ENCODE results near the gene ODF2. TPM values are rescaled to one million over a fixed set of nuclear protein-coding genes. Genes with fewer than 3 reads are reported as not detected.

ODF2 gene
- total and polyA plus RNA-seq, 10 of the 15 experiments (the other 5 are each of a cell fraction or from before 2014, with no cell fraction given) = 8.7 to 65.1 (median 38.5) TPM

DNA sequence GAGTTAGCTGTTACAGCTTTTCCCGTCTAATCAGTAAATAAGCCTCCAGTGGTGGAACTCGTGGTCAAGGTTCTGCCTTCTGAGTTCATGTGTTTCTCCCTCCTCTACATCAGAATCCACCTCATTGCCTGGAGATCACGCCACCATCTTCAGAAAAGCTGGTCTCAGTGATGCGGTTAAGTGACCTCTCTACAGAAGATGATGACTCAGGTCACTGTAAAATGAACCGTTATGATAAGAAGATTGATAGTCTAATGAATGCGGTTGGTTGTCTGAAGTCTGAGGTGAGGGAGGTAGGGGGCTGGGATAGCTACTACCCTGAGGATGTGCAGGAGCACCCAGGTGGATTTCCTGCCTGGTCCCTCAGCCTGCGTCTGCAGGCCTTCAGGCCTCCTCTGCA is 13.3 kb downstream of the ODF2 start:
- ATAC-seq (no peak), DNase-seq (ENCODE audit: low read depth, low spot score) (no peak), FAIRE-seq (no peak)
- ChIA-PET POLR2A (no interaction called here), SMC1A (ENCODE audit: uncharacterized antibody, unreplicated experiment) (interaction anchor here (0.6 to 1.3 kb wide), 2 partner anchors 20 to 1235 kb away, joined by 3 read pairs; no protein-coding TSS in a partner anchor), RAD21 (ENCODE audit: unreplicated experiment) (interaction anchor here (0.5 kb wide), 1 partner anchor 10 kb away, joined by 3 read pairs; no protein-coding TSS in a partner anchor), CTCF (interaction anchor here (1.3 to 1.4 kb wide), 4 partner anchors 9 to 107 kb away, joined by 4 to 7 read pairs (median 4); no protein-coding TSS in a partner anchor)
- H2AFZ ChIP-seq (ENCODE audit: control insufficient read depth, low read depth, low read length) = no peak overlapping the region
- H3K79me2 ChIP-seq (ENCODE audit: control insufficient read depth, insufficient read depth, low read length) = no peaks in the 10 kb centered on the region
- no peak overlapping the region for H3K4me2 ChIP-seq (ENCODE audit: control insufficient read depth, insufficient read depth)
- H3K9ac ChIP-seq (ENCODE audit: control insufficient read depth, insufficient read depth, low read length) = no peak overlapping the region
- no peak for TF ChIP-seq SMAD5 (IDR thresholded peaks at IDR 0.05; ENCODE audit: low read depth)
- TF ChIP-seq, protein P1, sequence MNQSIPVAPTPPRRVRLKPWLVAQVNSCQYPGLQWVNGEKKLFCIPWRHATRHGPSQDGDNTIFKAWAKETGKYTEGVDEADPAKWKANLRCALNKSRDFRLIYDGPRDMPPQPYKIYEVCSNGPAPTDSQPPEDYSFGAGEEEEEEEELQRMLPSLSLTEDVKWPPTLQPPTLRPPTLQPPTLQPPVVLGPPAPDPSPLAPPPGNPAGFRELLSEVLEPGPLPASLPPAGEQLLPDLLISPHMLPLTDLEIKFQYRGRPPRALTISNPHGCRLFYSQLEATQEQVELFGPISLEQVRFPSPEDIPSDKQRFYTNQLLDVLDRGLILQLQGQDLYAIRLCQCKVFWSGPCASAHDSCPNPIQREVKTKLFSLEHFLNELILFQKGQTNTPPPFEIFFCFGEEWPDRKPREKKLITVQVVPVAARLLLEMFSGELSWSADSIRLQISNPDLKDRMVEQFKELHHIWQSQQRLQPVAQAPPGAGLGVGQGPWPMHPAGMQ (IDR thresholded peaks at IDR 0.05; ENCODE audit: borderline replicate concordance) = no peak
- no peak for TF ChIP-seq CHD1 (IDR thresholded peaks at IDR 0.05; ENCODE audit: low read depth, low read length)
- no peak for TF ChIP-seq MEF2B (IDR thresholded peaks at IDR 0.05; ENCODE audit: partially characterized antibody, poor library complexity, severe bottlenecking)
- TF ChIP-seq RAD51 (IDR thresholded peaks at IDR 0.05) = no peak
- H3K27ac ChIP-seq (ENCODE audit: control insufficient read depth, insufficient read depth) = no peak overlapping the region
- H3K4me3 ChIP-seq = no peak overlapping the region
- intact Hi-C loops (cut with micrococcal nuclease; ENCODE audit: unreplicated experiment) (no loop called here), in situ Hi-C loops (cut with MboI) (no loop called here)
- 98% methylated on average over 7 of the region's 7 CpGs for WGBS (ENCODE audit: insufficient coverage, insufficient replicate concordance, low lambda C conversion rate, missing lambda C conversion rate)
- H4K20me1 ChIP-seq (ENCODE audit: control insufficient read depth, insufficient read depth) = no peaks in the 10 kb centered on the region
- no peaks in the 10 kb centered on the region for H3K27me3 ChIP-seq (replicated peaks in 1 of 2; ENCODE audit: control insufficient read depth in 2 of 2, insufficient read depth in 2 of 2, low read length in 1 of 2)
- H3K36me3 ChIP-seq (ENCODE audit: control insufficient read depth in 2 of 2, insufficient read depth in 2 of 2, low read length in 1 of 2) = peaks cover 11 to 14% of the 10 kb centered on the region in 2 experiments
- TSS peak; percentile 52 for BruUV-seq (replicated peaks)
- no peaks in the 10 kb centered on the region for H3K9me3 ChIP-seq (replicated peaks; ENCODE audit: control insufficient read depth, insufficient read depth, low read length)
- H3K4me1 ChIP-seq (ENCODE audit: control insufficient read depth, insufficient read depth, low read length) = no peaks in the 10 kb centered on the region

DNA sequence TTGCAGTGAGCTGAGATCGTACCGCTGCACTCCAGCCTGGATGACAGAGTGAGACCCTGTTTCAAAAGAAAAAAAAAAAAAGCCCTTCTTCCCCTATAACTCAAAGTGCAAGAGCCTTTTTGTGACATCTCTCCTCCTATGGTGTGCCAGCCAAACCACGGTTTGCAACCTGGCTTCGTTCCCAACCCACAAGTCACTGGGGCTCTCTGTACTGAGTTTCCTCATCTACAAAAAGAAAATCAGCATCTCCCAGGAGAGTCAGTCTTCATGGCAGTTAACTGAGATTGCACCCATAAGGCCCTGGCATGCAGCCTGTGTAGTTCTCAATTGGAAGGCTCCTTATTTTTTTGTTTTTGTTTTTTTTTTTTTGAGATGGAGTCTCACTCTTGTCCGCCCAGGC is 14.8 kb downstream of the ODF2 start:
- Histone ChIP-seq H3K27me3 (replicated peaks in 1 of 2; ENCODE audit: control insufficient read depth in 2 of 2, insufficient read depth in 2 of 2, low read length in 1 of 2) (no peaks in the 10 kb centered on the region), H2AFZ (ENCODE audit: control insufficient read depth, low read depth, low read length) (no peak overlapping the region), H4K20me1 (ENCODE audit: control insufficient read depth, insufficient read depth) (no peaks in the 10 kb centered on the region), H3K9me3 (replicated peaks; ENCODE audit: control insufficient read depth, insufficient read depth, low read length) (no peaks in the 10 kb centered on the region), H3K4me2 (ENCODE audit: control insufficient read depth, insufficient read depth) (no peak overlapping the region), H3K4me1 (ENCODE audit: control insufficient read depth, insufficient read depth, low read length) (no peaks in the 10 kb centered on the region), H3K36me3 (ENCODE audit: control insufficient read depth in 2 of 2, insufficient read depth in 2 of 2, low read length in 1 of 2) (peaks cover 11% of the 10 kb centered on the region in 2 experiments; a peak in 3 of 4 replicates), H3K27ac (ENCODE audit: control insufficient read depth, insufficient read depth) (no peak overlapping the region), H3K79me2 (ENCODE audit: control insufficient read depth, insufficient read depth, low read length) (no peaks in the 10 kb centered on the region), H3K9ac (ENCODE audit: control insufficient read depth, insufficient read depth, low read length) (no peak overlapping the region), H3K4me3 (no peak overlapping the region)
- ATAC-seq = no peak; the same call in 2 of the 3 replicates
- DNase-seq (ENCODE audit: low read depth, low spot score) = no peak
- WGBS (ENCODE audit: insufficient coverage, insufficient replicate concordance, low lambda C conversion rate, missing lambda C conversion rate) = 45% methylated on average over 5 of the region's 5 CpGs
- ChIA-PET POLR2A (no interaction called here), RAD21 (ENCODE audit: unreplicated experiment) (no interaction called here), SMC1A (ENCODE audit: uncharacterized antibody, unreplicated experiment) (no interaction called here), CTCF (no interaction called here)
- intact Hi-C loops (cut with micrococcal nuclease; ENCODE audit: unreplicated experiment) (no loop called here), in situ Hi-C loops (cut with MboI) (no loop called here)
- BruUV-seq (replicated peaks) = no TSS peak
- no peak for FAIRE-seq
- TF ChIP-seq KLF5 (IDR thresholded peaks at IDR 0.05; ENCODE audit: partially characterized antibody) (no peak), MXI1 (IDR thresholded peaks at IDR 0.05; ENCODE audit: low read depth, low read length) (no peak), RBBP5 (conservative IDR thresholded peaks at IDR 0.05) (no peak), TCF3 (IDR thresholded peaks at IDR 0.05; ENCODE audit: borderline replicate concordance, insufficient read depth, low read depth, low read length) (no peak)
- TF ChIP-seq, protein P2, sequence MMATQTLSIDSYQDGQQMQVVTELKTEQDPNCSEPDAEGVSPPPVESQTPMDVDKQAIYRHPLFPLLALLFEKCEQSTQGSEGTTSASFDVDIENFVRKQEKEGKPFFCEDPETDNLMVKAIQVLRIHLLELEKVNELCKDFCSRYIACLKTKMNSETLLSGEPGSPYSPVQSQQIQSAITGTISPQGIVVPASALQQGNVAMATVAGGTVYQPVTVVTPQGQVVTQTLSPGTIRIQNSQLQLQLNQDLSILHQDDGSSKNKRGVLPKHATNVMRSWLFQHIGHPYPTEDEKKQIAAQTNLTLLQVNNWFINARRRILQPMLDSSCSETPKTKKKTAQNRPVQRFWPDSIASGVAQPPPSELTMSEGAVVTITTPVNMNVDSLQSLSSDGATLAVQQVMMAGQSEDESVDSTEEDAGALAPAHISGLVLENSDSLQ (IDR thresholded peaks at IDR 0.05) = no peak
- TF ChIP-seq, protein P3, sequence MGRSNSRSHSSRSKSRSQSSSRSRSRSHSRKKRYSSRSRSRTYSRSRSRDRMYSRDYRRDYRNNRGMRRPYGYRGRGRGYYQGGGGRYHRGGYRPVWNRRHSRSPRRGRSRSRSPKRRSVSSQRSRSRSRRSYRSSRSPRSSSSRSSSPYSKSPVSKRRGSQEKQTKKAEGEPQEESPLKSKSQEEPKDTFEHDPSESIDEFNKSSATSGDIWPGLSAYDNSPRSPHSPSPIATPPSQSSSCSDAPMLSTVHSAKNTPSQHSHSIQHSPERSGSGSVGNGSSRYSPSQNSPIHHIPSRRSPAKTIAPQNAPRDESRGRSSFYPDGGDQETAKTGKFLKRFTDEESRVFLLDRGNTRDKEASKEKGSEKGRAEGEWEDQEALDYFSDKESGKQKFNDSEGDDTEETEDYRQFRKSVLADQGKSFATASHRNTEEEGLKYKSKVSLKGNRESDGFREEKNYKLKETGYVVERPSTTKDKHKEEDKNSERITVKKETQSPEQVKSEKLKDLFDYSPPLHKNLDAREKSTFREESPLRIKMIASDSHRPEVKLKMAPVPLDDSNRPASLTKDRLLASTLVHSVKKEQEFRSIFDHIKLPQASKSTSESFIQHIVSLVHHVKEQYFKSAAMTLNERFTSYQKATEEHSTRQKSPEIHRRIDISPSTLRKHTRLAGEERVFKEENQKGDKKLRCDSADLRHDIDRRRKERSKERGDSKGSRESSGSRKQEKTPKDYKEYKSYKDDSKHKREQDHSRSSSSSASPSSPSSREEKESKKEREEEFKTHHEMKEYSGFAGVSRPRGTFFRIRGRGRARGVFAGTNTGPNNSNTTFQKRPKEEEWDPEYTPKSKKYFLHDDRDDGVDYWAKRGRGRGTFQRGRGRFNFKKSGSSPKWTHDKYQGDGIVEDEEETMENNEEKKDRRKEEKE (IDR thresholded peaks at IDR 0.05) = no peak
